Tibial artery (tissue), 4 donors: ENCODE results near the gene NTN4.
A peak's percentile ranks its signal among the peaks of the same experiment; 100 is the strongest.

Experiments used
- DNase-seq, 2 donors: peaks; one replicate each; pipeline ENCODE4 v3.0.0-alpha.2; 2019
- H3K27ac ChIP-seq, 2 donors: fragments of 200-600 bp; sonication (generic) in 1 of 2; 1 replicate in 1 of 2; 2 replicates in 1 of 2; pipeline ENCODE4 v1.5.1; 2018 to 2019; ENCODE audit warnings: mild to moderate bottlenecking in 1 of 2
- H3K27me3 ChIP-seq, 2 donors: fragments of 200-600 bp; sonication (generic) in 1 of 2; one replicate each; pipeline versions ENCODE4 v1.5.1 to v1.6.0; 2016 to 2019
- H3K36me3 ChIP-seq, 3 donors: fragments of 200-600 bp; sonication (generic) in 2 of 3; one replicate each; pipeline ENCODE4 v1.5.1; 2016 to 2019; ENCODE audit warnings: mild to moderate bottlenecking in 2 of 3
- H3K4me1 ChIP-seq, 4 donors: fragments of 200-600 bp; sonication (generic) in 2 of 4; 1 replicate in 3 of 4; 2 replicates in 1 of 4; pipeline ENCODE4 v1.5.1; 2016 to 2019
- H3K4me3 ChIP-seq, 2 donors: fragments of 200-600 bp; sonication (generic) in 1 of 2; 1 replicate in 1 of 2; 2 replicates in 1 of 2; pipeline ENCODE4 v1.5.1; 2018 to 2019; ENCODE audit warnings: mild to moderate bottlenecking in 2 of 2
- H3K9me3 ChIP-seq, 3 donors: fragments of 200-600 bp; sonication (generic) in 1 of 3; one replicate each; pipeline ENCODE4 v1.5.1; 2016 to 2019
- intact Hi-C: fragments of 100-400 bp; cut with DNase I; formaldehyde crosslinking; loops from one replicate; pipeline ENCODE4 v1.15.0; 2023; ENCODE audit warnings: low total_unique reads
- TF ChIP-seq, protein P1 (sequence below), 2 experiments: fragments of 200-600 bp in 1 of 2; fragments of 450-650 bp in 1 of 2; IDR thresholded peaks; one replicate each; pipeline ENCODE4 v1.5.1; 2017 to 2019; ENCODE audit warnings: antibody characterized with exemption in 2 of 2, mild to moderate bottlenecking in 1 of 2, moderate library complexity in 1 of 2

NTN4 gene

DNA sequence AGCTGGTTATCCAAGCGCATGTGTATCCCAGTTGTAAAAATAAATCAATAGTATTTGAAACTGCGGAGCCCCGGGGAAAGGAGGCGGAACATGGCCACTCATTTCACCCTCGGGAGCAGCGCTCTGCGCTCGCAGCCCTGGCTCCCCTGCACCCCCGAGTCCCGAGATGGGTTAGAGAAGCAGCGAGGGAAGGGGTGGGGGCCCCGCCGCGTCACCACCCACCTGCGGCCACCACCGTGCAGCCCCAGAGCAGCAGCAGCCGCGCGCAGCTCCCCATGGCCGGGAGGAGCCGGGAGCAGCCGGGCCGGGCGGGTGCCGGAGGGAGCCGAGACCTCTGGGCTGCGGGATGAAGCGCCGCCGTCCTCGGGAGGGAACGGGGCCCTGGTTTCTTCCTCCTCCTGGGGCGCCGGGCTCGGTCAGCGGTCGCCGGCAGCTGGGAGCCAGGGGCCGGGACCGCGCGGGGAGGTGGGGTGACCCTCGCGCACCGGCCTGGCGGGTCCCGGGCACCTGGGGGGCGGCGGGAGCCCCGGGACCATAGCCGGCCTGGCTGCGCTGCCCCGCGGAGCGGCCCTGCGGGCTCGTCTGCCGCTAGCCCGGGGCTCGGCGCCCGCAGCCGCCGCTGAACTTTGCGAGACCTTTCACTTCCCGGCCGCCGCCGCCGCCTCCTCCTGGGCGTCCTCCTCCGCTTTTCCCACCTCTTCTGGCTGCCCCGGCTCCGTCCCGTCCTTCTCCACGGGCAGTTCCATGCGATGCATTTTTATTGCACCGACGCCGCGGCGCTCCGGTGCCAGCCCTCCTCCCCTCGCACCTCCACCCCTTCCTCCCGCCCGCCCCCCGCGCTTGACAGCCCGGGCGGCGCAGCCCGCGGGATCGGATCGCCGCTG, at the start of gene NTN4:
TSS of gene NTN4 (minus strand) at position 732 of the 884 bp plus-strand sequence. CDS start at position 277, 455 bp downstream.
- DNase-seq = peak; percentile 49 to 74
- peak within 1 kb of the TSS; percentile 92 to 93 for H3K27ac ChIP-seq
- H3K36me3 ChIP-seq = peaks cover 0 to 4% (median 0%) of the 10 kb centered on the region in 3 donors
- intact Hi-C loops = no loop called here
- no peaks in the 10 kb centered on the region for H3K9me3 ChIP-seq
- no peaks in the 10 kb centered on the region for H3K27me3 ChIP-seq
- peaks cover 0 to 46% (median 15%) of the 10 kb centered on the region in 4 donors for H3K4me1 ChIP-seq
- peak within 1 kb of the TSS; percentile 66 to 91 for H3K4me3 ChIP-seq
- TF ChIP-seq, protein P1, sequence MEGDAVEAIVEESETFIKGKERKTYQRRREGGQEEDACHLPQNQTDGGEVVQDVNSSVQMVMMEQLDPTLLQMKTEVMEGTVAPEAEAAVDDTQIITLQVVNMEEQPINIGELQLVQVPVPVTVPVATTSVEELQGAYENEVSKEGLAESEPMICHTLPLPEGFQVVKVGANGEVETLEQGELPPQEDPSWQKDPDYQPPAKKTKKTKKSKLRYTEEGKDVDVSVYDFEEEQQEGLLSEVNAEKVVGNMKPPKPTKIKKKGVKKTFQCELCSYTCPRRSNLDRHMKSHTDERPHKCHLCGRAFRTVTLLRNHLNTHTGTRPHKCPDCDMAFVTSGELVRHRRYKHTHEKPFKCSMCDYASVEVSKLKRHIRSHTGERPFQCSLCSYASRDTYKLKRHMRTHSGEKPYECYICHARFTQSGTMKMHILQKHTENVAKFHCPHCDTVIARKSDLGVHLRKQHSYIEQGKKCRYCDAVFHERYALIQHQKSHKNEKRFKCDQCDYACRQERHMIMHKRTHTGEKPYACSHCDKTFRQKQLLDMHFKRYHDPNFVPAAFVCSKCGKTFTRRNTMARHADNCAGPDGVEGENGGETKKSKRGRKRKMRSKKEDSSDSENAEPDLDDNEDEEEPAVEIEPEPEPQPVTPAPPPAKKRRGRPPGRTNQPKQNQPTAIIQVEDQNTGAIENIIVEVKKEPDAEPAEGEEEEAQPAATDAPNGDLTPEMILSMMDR (IDR thresholded peaks at IDR 0.05) = no peak

DNA sequence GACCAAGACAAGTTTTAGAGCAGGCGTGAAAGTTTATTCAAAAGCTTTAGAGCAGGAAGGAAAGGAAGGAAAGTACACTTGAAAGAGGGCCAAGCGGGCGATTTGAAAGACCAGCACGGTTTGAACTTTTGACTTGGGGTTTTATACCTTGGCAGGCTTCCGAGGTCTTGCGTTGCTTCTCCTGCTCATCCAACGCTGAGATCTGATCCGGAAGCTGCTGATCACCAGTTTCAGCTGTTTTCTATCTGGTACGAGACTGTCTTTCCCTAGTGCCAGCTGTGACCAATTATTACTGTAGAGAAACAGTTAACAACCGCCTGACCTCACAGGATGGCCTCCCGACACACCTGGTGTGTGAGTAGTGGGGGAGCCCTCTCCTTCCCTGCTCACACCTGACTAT, 47.6 kb upstream of the NTN4 start:
- intact Hi-C loops = no loop called here
- no peaks in the 10 kb centered on the region for H3K36me3 ChIP-seq
- no peak overlapping the region for H3K4me3 ChIP-seq
- no peaks in the 10 kb centered on the region for H3K27me3 ChIP-seq
- H3K4me1 ChIP-seq = peaks cover 0 to 15% (median 0%) of the 10 kb centered on the region in 4 donors
- TF ChIP-seq, protein P1 (IDR thresholded peaks at IDR 0.05) = no peak
- no peak overlapping the region for H3K27ac ChIP-seq
- H3K9me3 ChIP-seq = no peaks in the 10 kb centered on the region
- DNase-seq = no peak

DNA sequence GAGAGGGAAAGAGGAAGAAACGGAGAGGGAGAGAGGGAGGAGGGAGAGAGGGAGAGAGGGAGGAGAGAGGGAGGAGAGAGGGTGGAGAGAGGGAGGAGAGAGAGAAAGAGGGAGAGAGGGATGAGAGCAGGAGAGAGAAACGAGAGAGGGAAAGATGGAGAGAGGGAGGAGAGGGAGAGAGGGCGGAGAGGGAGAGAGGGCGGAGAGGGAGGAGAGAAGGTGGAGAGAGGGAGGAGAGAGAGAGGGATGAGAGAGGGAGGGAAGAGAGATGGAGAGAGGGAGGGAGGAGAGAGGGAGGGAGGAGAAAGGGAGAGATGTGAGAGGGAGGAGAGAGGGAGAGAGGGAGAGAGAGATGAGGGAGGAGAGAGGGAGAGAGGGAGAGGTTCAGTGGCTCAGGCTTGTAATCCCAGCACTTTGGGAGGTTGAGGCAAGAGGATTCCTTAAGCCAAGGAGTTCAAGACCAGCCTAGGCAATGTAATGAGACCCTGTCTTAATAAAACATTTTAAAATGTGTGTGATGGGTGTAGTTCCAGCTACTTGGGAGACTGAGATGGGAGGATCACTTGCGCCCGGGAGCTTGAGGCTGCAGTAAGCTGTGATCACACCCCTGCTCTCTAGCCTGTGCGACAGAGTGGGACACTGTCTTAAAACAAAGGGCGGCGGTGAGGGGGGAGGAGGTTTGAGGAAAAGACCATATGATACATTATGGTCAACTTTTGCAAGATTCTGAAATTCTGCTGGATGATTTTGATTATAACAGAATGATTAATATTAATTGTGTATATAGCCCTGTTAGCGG, 46.9 kb upstream of the NTN4 start:
- Histone ChIP-seq H3K9me3 (no peaks in the 10 kb centered on the region), H3K4me3 (no peak overlapping the region), H3K36me3 (no peaks in the 10 kb centered on the region), H3K27ac (no peak overlapping the region), H3K4me1 (peaks cover 0 to 15% (median 0%) of the 10 kb centered on the region in 4 donors), H3K27me3 (no peaks in the 10 kb centered on the region)
- DNase-seq = no peak
- intact Hi-C loops = no loop called here
- TF ChIP-seq, protein P1 (IDR thresholded peaks at IDR 0.05) = no peak

DNA sequence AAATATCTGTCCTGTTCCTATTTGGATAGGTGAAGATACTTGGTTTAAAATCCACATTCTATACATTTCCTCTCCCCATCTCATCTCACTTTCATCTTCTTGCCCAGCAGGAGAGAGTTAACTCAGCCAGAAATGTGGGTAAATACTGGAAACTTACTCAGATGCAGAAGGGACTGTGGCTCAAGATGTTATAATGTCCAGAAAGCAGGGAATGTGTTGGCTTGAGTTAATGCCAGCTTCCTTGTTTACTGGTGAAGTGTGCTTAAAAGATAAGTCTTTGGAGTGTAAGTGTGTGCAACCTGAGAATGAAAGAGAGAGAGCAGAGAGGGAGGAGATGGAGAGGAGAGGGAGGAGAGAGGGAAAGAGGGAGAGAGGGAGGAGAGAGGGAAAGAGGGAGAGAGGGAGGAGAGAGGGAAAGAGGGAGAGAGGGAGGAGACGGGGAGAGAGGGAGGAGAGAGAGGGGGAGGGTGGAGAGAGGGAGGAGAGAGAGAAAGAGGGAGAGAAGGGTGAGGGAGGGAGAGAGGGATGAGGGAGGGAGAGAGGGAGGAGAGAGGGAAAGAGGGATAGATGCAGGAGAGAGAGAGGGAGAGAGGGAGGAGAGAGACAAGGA, 46.2 kb upstream of the NTN4 start:
- Histone ChIP-seq H3K27me3 (peaks cover 0 to 2% of the 10 kb centered on the region in 2 donors), H3K9me3 (no peaks in the 10 kb centered on the region), H3K4me1 (peaks cover 0 to 15% (median 0%) of the 10 kb centered on the region in 4 donors), H3K36me3 (no peaks in the 10 kb centered on the region), H3K27ac (no peak overlapping the region), H3K4me3 (no peak overlapping the region)
- intact Hi-C loops = no loop called here
- TF ChIP-seq, protein P1 (IDR thresholded peaks at IDR 0.05) = no peak
- no peak for DNase-seq

DNA sequence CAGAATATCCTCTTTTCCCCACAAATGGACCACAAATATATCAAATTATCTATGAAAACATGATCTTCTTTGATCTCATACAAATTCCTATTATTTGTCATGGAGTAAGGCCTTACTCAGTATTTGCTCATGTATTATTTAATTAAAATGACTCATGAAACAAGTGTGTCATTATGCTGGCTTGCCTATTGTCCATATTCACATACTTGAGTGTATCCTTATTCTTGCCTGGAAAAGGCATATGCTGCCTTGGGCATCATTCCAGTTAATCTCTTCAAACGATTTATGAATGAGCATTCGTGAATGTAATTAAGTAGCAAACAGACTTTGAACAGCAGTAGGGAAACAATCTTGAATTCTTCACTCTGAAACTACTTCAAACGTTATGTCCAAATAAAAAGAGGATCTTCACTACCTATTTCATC, 45.6 kb upstream of the NTN4 start:
- TF ChIP-seq, protein P1 (IDR thresholded peaks at IDR 0.05) = no peak
- intact Hi-C loops = no loop called here
- Histone ChIP-seq H3K9me3 (no peaks in the 10 kb centered on the region), H3K27me3 (peaks cover 0 to 5% of the 10 kb centered on the region in 2 donors), H3K4me3 (no peak overlapping the region), H3K36me3 (no peaks in the 10 kb centered on the region), H3K27ac (no peak overlapping the region), H3K4me1 (peaks cover 0 to 15% (median 0%) of the 10 kb centered on the region in 4 donors)
- DNase-seq = no peak
